Fibroblast of mammary gland (primary cell): ENCODE data around the gene SPTBN5.

Experiments
- DNase-seq: peaks from one replicate; pipeline ENCODE4 v3.0.0-alpha.2; 2010; ENCODE audit warnings: low read depth
- H3K4me3 ChIP-seq: 2 replicates; pipeline ENCODE4 v1.5.1; 2011; ENCODE audit warnings: low read depth, mild to moderate bottlenecking, low read length, moderate library complexity; ENCODE audit not compliant: control insufficient read depth
- CTCF ChIP-seq: conservative IDR thresholded peaks from 2 replicates; pipeline ENCODE4 v1.5.1; 2011; ENCODE audit warnings: low read depth, low read length, inconsistent platforms; ENCODE audit not compliant: control insufficient read depth, insufficient read depth

SPTBN5 gene

GRCh38 chr15:41866263-41866703, 27.6 kb downstream of the SPTBN5 start:
- no peak overlapping the region for H3K4me3 ChIP-seq
- no peak for TF ChIP-seq CTCF
- no peak for DNase-seq

- no peak for DNase-seq
- H3K4me3 ChIP-seq: no peak overlapping the region
- no peak for TF ChIP-seq CTCF
Measured at GRCh38 chr15:41865490-41866055, 28.3 kb downstream of the SPTBN5 start.

- DNase-seq: no peak
- no peak for TF ChIP-seq CTCF
- no peak overlapping the region for H3K4me3 ChIP-seq
Measured at GRCh38 chr15:41862515-41863116, 31.2 kb downstream of the SPTBN5 start.

GRCh38 chr15:41861736-41862356, 32.0 kb downstream of the SPTBN5 start:
- no peak for TF ChIP-seq CTCF
- DNase-seq: no peak
- no peak overlapping the region for H3K4me3 ChIP-seq

GRCh38 chr15:41860049-41860828, 33.6 kb downstream of the SPTBN5 start:
- no peak overlapping the region for H3K4me3 ChIP-seq
- DNase-seq: no peak
- TF ChIP-seq CTCF: no peak

- no peak for DNase-seq
- no peak overlapping the region for H3K4me3 ChIP-seq
- TF ChIP-seq CTCF: no peak
Measured at GRCh38 chr15:41858756-41859155, 35.1 kb downstream of the SPTBN5 start.
